Ishikawa (cell line): Measurements from ENCODE around the gene NEXN.

Experiments
- CEBPB ChIP-seq: IDR thresholded peaks from 2 replicates; pipeline ENCODE4 v1.6.1; 2012
- CREB1 ChIP-seq: IDR thresholded peaks from 2 replicates; pipeline ENCODE4 v1.6.1; 2012; ENCODE audit warnings: low read depth
- EGR1 ChIP-seq: IDR thresholded peaks from 2 replicates; pipeline ENCODE4 v1.6.1; 2012
- EP300 ChIP-seq: IDR thresholded peaks from 2 replicates; pipeline ENCODE4 v1.6.1; 2012; ENCODE audit warnings: borderline replicate concordance
- FOXM1 ChIP-seq: IDR thresholded peaks from 2 replicates; pipeline ENCODE4 v1.6.1; 2012; ENCODE audit warnings: low read depth, borderline replicate concordance
- MAX ChIP-seq: IDR thresholded peaks from 2 replicates; pipeline ENCODE4 v1.6.1; 2012
- NFIC ChIP-seq: IDR thresholded peaks from 2 replicates; pipeline ENCODE4 v1.6.1; 2012
- RAD21 ChIP-seq: IDR thresholded peaks from 2 replicates; pipeline ENCODE4 v1.6.1; 2012; ENCODE audit warnings: low read depth
- REST ChIP-seq: IDR thresholded peaks from 2 replicates; pipeline ENCODE4 v1.6.1; 2012; ENCODE audit warnings: low read depth, mild to moderate bottlenecking
- TAF1 ChIP-seq: IDR thresholded peaks from 2 replicates; pipeline ENCODE4 v1.6.1; 2012; ENCODE audit warnings: low read depth, mild to moderate bottlenecking
- TCF12 ChIP-seq: IDR thresholded peaks from 2 replicates; pipeline ENCODE4 v1.6.1; 2012; ENCODE audit warnings: low read depth
- TEAD4 ChIP-seq: IDR thresholded peaks from 2 replicates; pipeline ENCODE4 v1.6.1; 2012
- USF1 ChIP-seq: IDR thresholded peaks from 2 replicates; pipeline ENCODE4 v1.6.1; 2012
- YY1 ChIP-seq: IDR thresholded peaks from 2 replicates; pipeline ENCODE4 v1.6.1; 2012; ENCODE audit warnings: low read depth
- ZBTB7A ChIP-seq: IDR thresholded peaks from 2 replicates; pipeline ENCODE4 v1.6.1; 2012; ENCODE audit warnings: low read depth

Gene NEXN

DNA sequence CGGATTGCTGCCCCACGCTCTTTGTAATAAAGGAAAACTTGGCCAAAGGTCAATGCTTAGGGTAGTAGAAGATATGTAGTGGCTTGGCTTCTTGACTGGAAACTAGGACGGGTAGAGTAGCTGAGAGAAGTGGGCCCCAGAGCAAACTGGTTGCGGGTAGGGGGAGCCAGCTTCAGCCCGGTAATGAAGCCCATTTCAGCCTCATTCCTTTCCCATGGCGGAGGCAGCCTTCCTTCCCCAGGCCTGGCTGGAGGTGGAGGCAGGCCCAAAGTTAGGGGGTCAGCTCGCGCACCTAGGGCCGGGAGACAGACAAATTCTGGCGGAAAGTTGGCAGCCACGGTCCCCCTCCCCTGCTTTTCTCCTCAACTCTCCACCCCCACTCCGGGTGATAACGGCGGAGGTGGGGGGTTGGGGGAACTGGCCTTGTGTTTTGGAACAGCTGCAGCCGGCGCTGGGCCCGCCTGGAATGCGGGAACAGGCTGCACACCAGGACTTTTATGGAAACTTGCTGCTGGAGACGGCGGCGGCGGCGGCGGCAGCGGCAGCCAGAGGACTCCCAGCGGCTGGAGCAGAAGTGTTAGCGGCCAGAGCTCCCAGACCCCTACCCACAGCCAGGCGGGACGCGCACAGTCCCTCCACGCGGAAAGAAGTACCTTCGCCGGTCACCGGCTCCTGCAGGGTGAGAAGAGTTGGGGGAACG is at the start of gene NEXN:
Gene NEXN, plus strand, starts transcription at position 544 of the 700 bp plus-strand sequence. CDS start 27,483 bp downstream, outside the sequence.
- TF ChIP-seq ZBTB7A, result 0 out of 2 replicates have a peak, but pooled peaks have one; percentile 73
- peak; percentile 46; the same call in 1 of the 2 replicates for TF ChIP-seq TCF12
- peak; percentile 86 for TF ChIP-seq TEAD4
- TF ChIP-seq RAD21, result no peak
- TF ChIP-seq YY1, result 0 out of 2 replicates have a peak, but pooled peaks have one; percentile 7
- peak; percentile 11; the same call in 1 of the 2 replicates for TF ChIP-seq MAX
- no peak for TF ChIP-seq FOXM1
- 0 out of 2 replicates have a peak, but pooled peaks have one; percentile 16 for TF ChIP-seq NFIC

DNA sequence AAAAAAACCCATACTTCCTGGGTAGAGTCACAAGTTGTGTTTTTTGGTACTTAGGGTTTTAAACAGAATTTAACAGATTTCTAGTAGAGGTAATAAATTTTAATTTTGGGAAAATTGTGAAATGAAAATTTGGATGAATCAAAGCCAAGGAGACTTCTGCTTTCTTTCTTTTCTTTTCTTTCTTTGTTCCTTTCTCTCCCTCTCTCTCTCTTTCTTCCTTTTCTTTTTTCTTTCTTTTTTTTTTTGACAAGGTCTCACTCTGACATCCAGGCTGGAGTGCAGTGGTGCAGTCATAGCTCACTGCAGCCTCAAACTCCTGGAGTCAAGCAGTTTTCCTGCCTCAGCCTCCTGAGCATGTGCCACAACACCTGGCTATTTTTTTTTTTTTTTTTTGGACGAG is 46.9 kb upstream of the NEXN start:
- TF ChIP-seq MAX (no peak), REST (no peak), EGR1 (no peak), TCF12 (no peak), TAF1 (no peak), NFIC (no peak), CEBPB (no peak), USF1 (no peak)

DNA sequence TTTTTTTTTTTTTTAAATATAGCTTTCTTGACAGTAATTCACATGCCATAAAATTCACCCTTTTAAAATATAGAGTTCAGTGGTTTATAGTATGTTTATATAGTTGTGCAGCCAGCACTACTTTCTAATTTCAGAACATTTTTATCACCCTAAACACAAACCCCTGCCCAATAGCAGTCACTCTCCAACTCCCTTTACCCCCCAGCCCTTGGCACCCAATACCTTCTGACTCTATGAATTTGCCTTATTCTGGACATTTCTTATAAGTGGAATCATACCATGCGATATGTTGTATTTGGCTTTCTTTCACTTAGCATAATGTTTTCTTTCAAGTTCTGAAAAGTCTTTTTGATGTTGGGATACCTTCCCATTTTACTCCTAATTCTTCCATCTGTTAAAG is 42.5 kb upstream of the NEXN start:
- TF ChIP-seq TEAD4 (no peak), USF1 (no peak), MAX (no peak), TAF1 (no peak), CEBPB (no peak), NFIC (no peak)

DNA sequence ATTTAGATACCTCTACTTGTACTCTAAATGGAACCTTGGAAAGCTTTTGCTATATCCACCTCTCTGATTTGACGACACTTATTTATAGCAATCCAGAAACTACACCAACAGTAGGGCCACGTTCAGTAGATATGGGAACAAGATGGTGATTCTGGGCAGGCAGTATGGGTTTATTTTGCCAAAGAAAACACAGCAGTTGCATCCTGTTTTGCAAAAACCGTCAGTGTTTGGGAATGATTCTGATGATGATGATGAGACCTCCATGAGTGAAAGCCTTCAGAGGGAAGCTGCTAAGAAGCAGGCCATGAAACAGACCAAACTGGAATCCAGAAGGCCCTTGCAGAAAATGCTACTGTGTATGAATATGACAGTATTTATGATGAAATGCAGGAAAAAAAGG is 41.5 kb upstream of the NEXN start:
- TF ChIP-seq NFIC (no peak), TEAD4 (no peak), EP300 (no peak), FOXM1 (no peak), MAX (no peak), ZBTB7A (no peak), CREB1 (no peak), USF1 (no peak), RAD21 (no peak), YY1 (no peak), REST (no peak), TAF1 (no peak), CEBPB (no peak), EGR1 (no peak), TCF12 (no peak)

- TF ChIP-seq CEBPB (no peak), REST (no peak), EGR1 (no peak), TCF12 (no peak), TAF1 (no peak), EP300 (no peak), MAX (no peak), RAD21 (no peak), ZBTB7A (no peak), YY1 (no peak), TEAD4 (no peak), USF1 (no peak), FOXM1 (no peak), NFIC (no peak), CREB1 (no peak)
These were observed 40.8 kb upstream of the NEXN start for GRCh38 chr1:77847621-77848080.
